Measurements from ENCODE around the gene ECE1. TPM values are rescaled to one million over a fixed set of nuclear protein-coding genes. Genes with fewer than 3 reads are reported as not detected.
A peak's percentile ranks its signal among the peaks of the same experiment; 100 is the strongest.

The ECE1 gene
- total RNA-seq, 1 experiment from 2014 or later: 192 TPM

DNA sequence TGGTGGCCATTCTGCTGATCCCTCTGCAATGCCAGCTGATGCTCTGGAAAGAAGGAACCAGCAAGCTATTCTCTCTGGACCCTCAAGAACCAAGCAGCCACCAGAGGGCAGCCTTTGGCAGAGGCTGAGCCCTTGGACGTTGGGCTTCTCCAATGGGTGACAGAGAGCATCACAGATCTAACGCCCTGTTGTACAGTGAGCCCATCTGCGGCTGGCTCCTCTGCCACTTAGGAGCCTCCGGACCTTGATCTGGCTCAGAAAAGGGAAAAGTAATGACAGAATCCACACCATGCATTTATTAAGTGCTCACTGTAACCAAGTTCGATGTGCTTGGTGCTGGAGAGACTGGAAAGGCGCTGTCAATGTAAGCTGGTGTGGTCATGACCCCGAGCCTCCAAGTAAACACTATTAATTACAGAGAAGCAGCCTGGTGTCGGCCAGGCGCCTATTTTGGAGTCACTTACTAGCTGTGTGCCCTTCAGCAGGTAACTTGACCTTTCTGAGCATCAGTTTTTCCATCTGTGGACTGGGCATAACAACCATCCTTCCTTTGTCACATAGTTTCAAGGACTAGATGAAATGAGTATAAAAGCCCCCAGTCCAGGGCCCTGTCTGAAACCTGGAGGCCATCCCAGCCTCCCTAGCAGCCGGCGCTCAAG lies 34.9 kb downstream of the ECE1 start:
- Histone ChIP-seq H3K9me3 (ENCODE audit: control insufficient read depth, insufficient read depth, low read depth, low read length) (no peaks in the 10 kb centered on the region), H3K4me1 (ENCODE audit: control insufficient read depth, insufficient read depth, low read length) (peaks cover 19% of the 10 kb centered on the region), H3K36me3 (ENCODE audit: control insufficient read depth, insufficient read depth, low read length) (no peaks in the 10 kb centered on the region), H3K27me3 (ENCODE audit: control insufficient read depth, insufficient read depth, low read length) (no peaks in the 10 kb centered on the region), H3K27ac (ENCODE audit: low read length) (no peak overlapping the region), H3K4me3 (ENCODE audit: low read depth in 2 of 2, low read length in 2 of 2) (no peak overlapping the region)
- intact Hi-C loops (cut with micrococcal nuclease; ENCODE audit: unreplicated experiment): loop anchor here (1.0 kb wide), 1 partner anchor 113 kb away; no protein-coding TSS in a partner anchor
- no TSS peak for BruUV-seq (replicated peaks)
- ChIA-PET CTCF (interaction anchor here (0.6 to 3.2 kb wide), 17 partner anchors 10 to 339 kb away, joined by 3 to 33 read pairs (median 4); no protein-coding TSS in a partner anchor), POLR2A (no interaction called here)
- TF ChIP-seq CTCF (IDR thresholded peaks at IDR 0.05): peak; percentile 92
- peak in 1 of 2 experiments; percentile 15; a peak in 1 of 4 replicates for TF ChIP-seq REST (IDR thresholded peaks at IDR 0.05; ENCODE audit: insufficient read depth in 1 of 2, low read depth in 2 of 2, low read length in 1 of 2)
- no peak for TF ChIP-seq SIN3A (IDR thresholded peaks at IDR 0.05; ENCODE audit: borderline replicate concordance, insufficient read depth, low read depth, low read length)
- no peak for TF ChIP-seq POLR2AphosphoS5 (IDR thresholded peaks at IDR 0.05; ENCODE audit: low read depth, low read length)
- no peak for TF ChIP-seq TCF7L2 (IDR thresholded peaks at IDR 0.05; ENCODE audit: low read depth, low read length)
- DNase-seq (ENCODE audit: low read depth, low spot score) (no peak), ATAC-seq (peak; percentile 95)
- in situ Hi-C loops (cut with HindIII; ENCODE audit: low pct_unique_long_range_greater_than_20kb, low sequenced_read_pairs): no loop called here

GRCh38 chr1:21254335-21254951 lies 35.8 kb downstream of the ECE1 start:
- TF ChIP-seq SIN3A (IDR thresholded peaks at IDR 0.05; ENCODE audit: borderline replicate concordance, insufficient read depth, low read depth, low read length): no peak
- TF ChIP-seq TCF7L2 (IDR thresholded peaks at IDR 0.05; ENCODE audit: low read depth, low read length): 0 out of 2 replicates have a peak, but pooled peaks have one; percentile 18
- TF ChIP-seq CTCF (IDR thresholded peaks at IDR 0.05): no peak
- TF ChIP-seq POLR2AphosphoS5 (IDR thresholded peaks at IDR 0.05; ENCODE audit: low read depth, low read length): no peak
- TF ChIP-seq REST (IDR thresholded peaks at IDR 0.05; ENCODE audit: insufficient read depth in 1 of 2, low read depth in 2 of 2, low read length in 1 of 2): no peak
- BruUV-seq (replicated peaks): no TSS peak
- ChIA-PET CTCF (interaction anchor here (0.5 to 3.2 kb wide), 18 partner anchors 9 to 339 kb away, joined by 3 to 33 read pairs (median 4); no protein-coding TSS in a partner anchor), POLR2A (no interaction called here)
- in situ Hi-C loops (cut with HindIII; ENCODE audit: low pct_unique_long_range_greater_than_20kb, low sequenced_read_pairs) (no loop called here), intact Hi-C loops (cut with micrococcal nuclease; ENCODE audit: unreplicated experiment) (no loop called here)
- H3K4me1 ChIP-seq (ENCODE audit: control insufficient read depth, insufficient read depth, low read length): peaks cover 19% of the 10 kb centered on the region
- peak overlapping the region; percentile 34; the same call in 1 of the 2 replicates for H3K27ac ChIP-seq (ENCODE audit: low read length)
- H3K9me3 ChIP-seq (ENCODE audit: control insufficient read depth, insufficient read depth, low read depth, low read length): no peaks in the 10 kb centered on the region
- DNase-seq (ENCODE audit: low read depth, low spot score) (no peak), ATAC-seq (no peak)
- H3K36me3 ChIP-seq (ENCODE audit: control insufficient read depth, insufficient read depth, low read length): no peaks in the 10 kb centered on the region
- H3K27me3 ChIP-seq (ENCODE audit: control insufficient read depth, insufficient read depth, low read length): no peaks in the 10 kb centered on the region
- H3K4me3 ChIP-seq (ENCODE audit: low read depth in 2 of 2, low read length in 2 of 2): no peak overlapping the region
